GM12878 (cell line): Measurements from ENCODE around the gene DOCK9. TPM values are rescaled to one million over a fixed set of nuclear protein-coding genes. Genes with fewer than 3 reads are reported as not detected.

Experiments used
- ATAC-seq: fragments of 200-7000 bp; cut with Tn5 transposase; 3 replicates; pipeline ENCODE4 v1.9.1; 2020; ENCODE audit warnings: mild to moderate bottlenecking, moderate library complexity
- BruUV-seq: library from RNA; stranded (reverse); fragments of 400-500 nt; replicated peaks from 2 replicates; lab custom pipeline; 2021; lab: Mats Ljungman, UMichigan
- CTCF ChIA-PET: fragments of 300-600 bp; sonication (Branson Sonifier 250); formaldehyde crosslinking; extraction: SDS; loops from one replicate; lab custom pipeline; 2021; ENCODE audit warnings: inconsistent platforms; lab: Yijun Ruan, JAX
- POLR2A ChIA-PET: fragments of 350-600 bp; formaldehyde crosslinking; extraction: SDS; loops from one replicate; lab custom pipeline; 2021; ENCODE audit warnings: inconsistent platforms; lab: Charles Lee
- RAD21 ChIA-PET: fragments of 300-600 bp; sonication (Branson Sonifier 250); formaldehyde crosslinking; loops from one replicate; lab custom pipeline; 2023; ENCODE audit warnings: antibody characterized with exemption; ENCODE audit not compliant: unreplicated experiment; lab: Charles Lee
- SMC1A ChIA-PET: fragments of 300-600 bp; sonication (Branson Sonifier 250); formaldehyde crosslinking; loops from one replicate; lab custom pipeline; 2023; ENCODE audit not compliant: unreplicated experiment, uncharacterized antibody; lab: Charles Lee
- DNase-seq: peaks from one replicate; pipeline ENCODE4 v3.0.0-alpha.2; 2011; ENCODE audit warnings: low read depth, low spot score
- FAIRE-seq: peaks from 3 replicates; lab custom pipeline; 2011; peaks lifted over from hg19 to GRCh38; lab: Jason Lieb, UNC
- H2AFZ ChIP-seq: 2 replicates; pipeline ENCODE4 v1.6.0; 2011; ENCODE audit warnings: low read depth, low read length, control low read depth; ENCODE audit not compliant: control insufficient read depth
- H3K27ac ChIP-seq: 2 replicates; pipeline ENCODE4 v1.5.1; 2011; ENCODE audit warnings: control low read depth; ENCODE audit not compliant: control insufficient read depth, insufficient read depth
- H3K27me3 ChIP-seq, 2 experiments: replicated peaks in 1 of 2; 2 replicates each; pipeline versions ENCODE4 v1.6.0 to v1.6.1; 2011; ENCODE audit warnings: low read length in 1 of 2; ENCODE audit not compliant: control insufficient read depth in 2 of 2, insufficient read depth in 2 of 2
- H3K36me3 ChIP-seq, 2 experiments: 2 replicates each; pipeline ENCODE4 v1.5.1; 2011; ENCODE audit warnings: low read length in 1 of 2; ENCODE audit not compliant: control insufficient read depth in 2 of 2, insufficient read depth in 2 of 2
- H3K4me1 ChIP-seq: 2 replicates; pipeline ENCODE4 v1.6.1; 2011; ENCODE audit warnings: mild to moderate bottlenecking, low read length, moderate library complexity, mixed read lengths; ENCODE audit not compliant: control insufficient read depth, insufficient read depth
- H3K4me2 ChIP-seq: 2 replicates; pipeline ENCODE4 v1.6.0; 2011; ENCODE audit warnings: control low read depth; ENCODE audit not compliant: control insufficient read depth, insufficient read depth
- H3K4me3 ChIP-seq: fragments of 200-600 bp; sonication (generic); 2 replicates; pipeline ENCODE4 v1.5.1; 2016
- H3K79me2 ChIP-seq: 2 replicates; pipeline ENCODE4 v1.6.0; 2011; ENCODE audit warnings: low read length; ENCODE audit not compliant: control insufficient read depth, insufficient read depth
- H3K9ac ChIP-seq: 2 replicates; pipeline ENCODE4 v1.8.0; 2011; ENCODE audit warnings: low read length, control low read depth, mixed read lengths; ENCODE audit not compliant: control insufficient read depth, insufficient read depth
- H3K9me3 ChIP-seq: replicated peaks from 3 replicates; pipeline ENCODE4 v1.5.1; 2011; ENCODE audit warnings: mild to moderate bottlenecking, low read length; ENCODE audit not compliant: control insufficient read depth, insufficient read depth
- H4K20me1 ChIP-seq: 2 replicates; pipeline ENCODE4 v1.6.0; 2011; ENCODE audit not compliant: control insufficient read depth, insufficient read depth
- EED ChIP-seq: sonication (generic); IDR thresholded peaks from 2 replicates; pipeline ENCODE4 v1.6.1; 2016; ENCODE audit warnings: antibody characterized with exemption, low read depth
- GABPA ChIP-seq: IDR thresholded peaks from 2 replicates; pipeline ENCODE4 v1.6.1; 2014; ENCODE audit warnings: antibody characterized with exemption, low read depth, mild to moderate bottlenecking, inconsistent platforms
- GATAD2B ChIP-seq: fragments of 450-650 bp; conservative IDR thresholded peaks from 2 replicates; pipeline ENCODE4 v1.6.1; 2017; ENCODE audit warnings: low read depth, mild to moderate bottlenecking, moderate library complexity
- MEF2B ChIP-seq: fragments of 450-650 bp; IDR thresholded peaks from 2 replicates; pipeline ENCODE4 v1.6.1; 2018; ENCODE audit warnings: mild to moderate bottlenecking, moderate library complexity; ENCODE audit not compliant: partially characterized antibody, poor library complexity, severe bottlenecking
- SUPT20H ChIP-seq: IDR thresholded peaks from 2 replicates; pipeline ENCODE4 v1.6.1; 2011; ENCODE audit warnings: low read depth, mild to moderate bottlenecking, low read length, moderate library complexity, borderline replicate concordance; ENCODE audit not compliant: control insufficient read depth
- TCF12 ChIP-seq: IDR thresholded peaks from 2 replicates; pipeline ENCODE4 v1.6.1; 2011; ENCODE audit warnings: low read depth, mild to moderate bottlenecking, low read length
- WGBS: methylation state at CpG from one replicate; pipeline ENCODE4 v1.1.6; 2016; ENCODE audit warnings: low lambda C conversion rate; ENCODE audit not compliant: insufficient replicate concordance, insufficient coverage; ENCODE audit errors: missing lambda C conversion rate; 5-methylcytosine and 5-hydroxymethylcytosine counted together
- in situ Hi-C: fragments of 300-500 bp; cut with MboI; formaldehyde crosslinking; loops from 9 replicates; pipeline ENCODE4 v1.14.3; 2018; ENCODE audit warnings: mixed read lengths
- intact Hi-C: fragments of 100-400 bp; cut with micrococcal nuclease; formaldehyde crosslinking; loops from one replicate; pipeline ENCODE4 v1.14.2; 2022; ENCODE audit not compliant: unreplicated experiment
- polyA plus RNA-seq, 11 experiments: library from polyadenylated mRNA; depleted of rRNA in 4 of 11; unstranded in 6 of 11; stranded (reverse) in 5 of 11; fragments of >200 nt; fragmentation: Nextera tagmentation in 4 of 11; fragmentation: Illumina TruSeq in 1 of 11; extraction: Ambion mirVana in 4 of 11; extraction: Trizol in 1 of 11; gene quantifications; 1 replicate in 1 of 11; 2 replicates in 10 of 11; pipeline versions ENCODE4 v1.2.1 to v1.2.3, GENCODE V29; 2011 to 2016; ENCODE audit warnings: inconsistent platforms in 2 of 11, missing spikeins in 2 of 11, low read depth in 1 of 11
- total RNA-seq, 4 experiments: library from RNA; depleted of rRNA in 3 of 4; stranded (reverse); fragments of >200 nt in 3 of 4; fragmentation: Illumina TruSeq in 1 of 4; extraction: Trizol in 1 of 4; gene quantifications; 2 replicates each; pipeline versions ENCODE4 v1.2.1 to v1.2.3, GENCODE V29; 2013 to 2021
- TF ChIP-seq, protein P1 (sequence below), 3 experiments: IDR thresholded peaks in 2 of 3; conservative IDR thresholded peaks in 1 of 3; 2 replicates each; pipeline ENCODE4 v1.5.1; 2011; ENCODE audit warnings: low read depth in 3 of 3, low read length in 3 of 3, mild to moderate bottlenecking in 3 of 3, control low read depth in 2 of 3, moderate library complexity in 2 of 3, inconsistent platforms in 1 of 3, mixed read lengths in 1 of 3; ENCODE audit not compliant: control insufficient read depth in 2 of 3, insufficient read depth in 1 of 3; ENCODE audit errors: extremely low read depth in 1 of 3

DOCK9 gene
- total and polyA plus RNA-seq, 10 of the 15 experiments (the other 5 are each of a cell fraction or from before 2014, with no cell fraction given) = 0.09 to 2.9 (median 0.74) TPM

DNA sequence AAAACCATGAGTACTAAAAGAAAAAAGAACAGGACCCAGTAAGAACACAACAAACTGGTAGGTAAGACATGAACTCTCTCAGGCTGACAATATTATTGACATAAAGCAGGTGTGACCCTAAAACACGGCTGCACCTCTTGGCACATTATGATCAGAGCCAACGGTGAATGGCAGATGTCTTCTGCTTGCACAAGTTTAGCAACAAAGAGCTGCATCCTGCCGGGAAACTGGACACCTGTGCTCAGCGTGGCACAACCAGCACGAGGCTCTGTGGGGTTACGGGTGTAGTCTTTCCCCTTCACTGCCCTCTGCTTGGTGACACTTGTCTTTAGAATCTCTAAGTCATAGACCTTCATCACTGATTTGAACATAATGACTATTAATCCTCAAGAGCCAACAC, 97.9 kb downstream of the DOCK9 start:
- no peaks in the 10 kb centered on the region for H3K9me3 ChIP-seq
- ChIA-PET RAD21 (no interaction called here), SMC1A (no interaction called here), POLR2A (no interaction called here), CTCF (interaction anchor here (1.5 to 1.7 kb wide), 2 partner anchors 10 to 42 kb away, joined by 3 to 7 read pairs; no protein-coding TSS in a partner anchor)
- no peak overlapping the region for H3K4me2 ChIP-seq
- no peaks in the 10 kb centered on the region for H3K27me3 ChIP-seq
- peaks cover 7% of the 10 kb centered on the region for H3K4me1 ChIP-seq
- TF ChIP-seq SUPT20H (no peak), EED (no peak), GABPA (no peak), GATAD2B (no peak), TCF12 (no peak), MEF2B (no peak)
- TF ChIP-seq, protein P1, sequence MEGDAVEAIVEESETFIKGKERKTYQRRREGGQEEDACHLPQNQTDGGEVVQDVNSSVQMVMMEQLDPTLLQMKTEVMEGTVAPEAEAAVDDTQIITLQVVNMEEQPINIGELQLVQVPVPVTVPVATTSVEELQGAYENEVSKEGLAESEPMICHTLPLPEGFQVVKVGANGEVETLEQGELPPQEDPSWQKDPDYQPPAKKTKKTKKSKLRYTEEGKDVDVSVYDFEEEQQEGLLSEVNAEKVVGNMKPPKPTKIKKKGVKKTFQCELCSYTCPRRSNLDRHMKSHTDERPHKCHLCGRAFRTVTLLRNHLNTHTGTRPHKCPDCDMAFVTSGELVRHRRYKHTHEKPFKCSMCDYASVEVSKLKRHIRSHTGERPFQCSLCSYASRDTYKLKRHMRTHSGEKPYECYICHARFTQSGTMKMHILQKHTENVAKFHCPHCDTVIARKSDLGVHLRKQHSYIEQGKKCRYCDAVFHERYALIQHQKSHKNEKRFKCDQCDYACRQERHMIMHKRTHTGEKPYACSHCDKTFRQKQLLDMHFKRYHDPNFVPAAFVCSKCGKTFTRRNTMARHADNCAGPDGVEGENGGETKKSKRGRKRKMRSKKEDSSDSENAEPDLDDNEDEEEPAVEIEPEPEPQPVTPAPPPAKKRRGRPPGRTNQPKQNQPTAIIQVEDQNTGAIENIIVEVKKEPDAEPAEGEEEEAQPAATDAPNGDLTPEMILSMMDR (IDR thresholded peaks at IDR 0.05 in 2 of 3, conservative IDR thresholded peaks at IDR 0.05 in 1 of 3; ENCODE audit: control insufficient read depth in 2 of 3, extremely low read depth in 1 of 3, insufficient read depth in 1 of 3, low read depth in 3 of 3, low read length in 3 of 3) = no peak
- no peaks in the 10 kb centered on the region for H3K36me3 ChIP-seq
- H3K4me3 ChIP-seq = no peak overlapping the region
- no peaks in the 10 kb centered on the region for H3K79me2 ChIP-seq
- no TSS peak for BruUV-seq
- H3K27ac ChIP-seq = no peak overlapping the region
- H2AFZ ChIP-seq = no peak overlapping the region
- 2% methylated on average over 6 of the region's 6 CpGs for WGBS
- no peak overlapping the region for H3K9ac ChIP-seq
- in situ Hi-C loops = no loop called here
- DNase-seq (no peak), ATAC-seq (no peak), FAIRE-seq (no peak)
- intact Hi-C loops = no loop called here
- no peaks in the 10 kb centered on the region for H4K20me1 ChIP-seq
